Measurements from ENCODE around the gene EFCAB14. TPM values are rescaled to one million over a fixed set of nuclear protein-coding genes. Genes with fewer than 3 reads are reported as not detected.
A peak's percentile ranks its signal among the peaks of the same experiment; 100 is the strongest.
"Not testable (repeated sequence)": the region's sequence is repeated elsewhere in the genome, so short reads cannot be mapped to it uniquely, and the experiment has no call there.

EFCAB14 gene
- total RNA-seq, 1 donor from 2014 or later = 64.6 TPM

DNA sequence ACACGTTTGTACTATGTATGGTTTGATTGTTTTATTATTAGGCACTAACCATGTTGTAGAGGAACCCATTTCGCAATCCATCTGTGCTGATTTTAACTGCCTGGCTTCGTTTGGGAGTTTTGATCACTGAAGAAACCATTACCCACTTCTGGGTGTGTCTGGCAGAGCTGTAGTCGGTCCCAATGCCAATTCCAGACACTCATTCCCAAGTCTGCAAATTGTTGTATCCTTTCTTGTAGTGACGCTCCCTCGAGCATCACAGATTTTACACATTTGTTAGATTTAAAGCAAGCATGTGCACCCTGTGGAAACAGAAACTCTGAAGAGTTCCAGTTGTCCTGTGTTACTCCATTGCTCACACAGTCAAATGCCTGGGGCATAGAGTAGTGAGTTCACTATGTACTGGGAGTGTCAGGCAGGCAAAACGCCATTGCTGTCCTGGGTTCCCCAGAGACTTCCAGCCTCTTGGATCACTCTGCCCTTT is 31.0 kb upstream of the EFCAB14 start:
- Mint-ChIP-seq H3K27me3 (peaks cover 5% of the 10 kb centered on the region), H3K4me1 (ENCODE audit: unreplicated experiment) (peaks cover 7% of the 10 kb centered on the region), H3K27ac (no peak overlapping the region), H3K36me3 (no peaks in the 10 kb centered on the region), H3K4me3 (no peak overlapping the region), H3K9me3 (peaks cover 5% of the 10 kb centered on the region)
- no peak for DNase-seq (ENCODE audit: extremely low spot score, unreplicated experiment)
- TF ChIP-seq, protein P1, sequence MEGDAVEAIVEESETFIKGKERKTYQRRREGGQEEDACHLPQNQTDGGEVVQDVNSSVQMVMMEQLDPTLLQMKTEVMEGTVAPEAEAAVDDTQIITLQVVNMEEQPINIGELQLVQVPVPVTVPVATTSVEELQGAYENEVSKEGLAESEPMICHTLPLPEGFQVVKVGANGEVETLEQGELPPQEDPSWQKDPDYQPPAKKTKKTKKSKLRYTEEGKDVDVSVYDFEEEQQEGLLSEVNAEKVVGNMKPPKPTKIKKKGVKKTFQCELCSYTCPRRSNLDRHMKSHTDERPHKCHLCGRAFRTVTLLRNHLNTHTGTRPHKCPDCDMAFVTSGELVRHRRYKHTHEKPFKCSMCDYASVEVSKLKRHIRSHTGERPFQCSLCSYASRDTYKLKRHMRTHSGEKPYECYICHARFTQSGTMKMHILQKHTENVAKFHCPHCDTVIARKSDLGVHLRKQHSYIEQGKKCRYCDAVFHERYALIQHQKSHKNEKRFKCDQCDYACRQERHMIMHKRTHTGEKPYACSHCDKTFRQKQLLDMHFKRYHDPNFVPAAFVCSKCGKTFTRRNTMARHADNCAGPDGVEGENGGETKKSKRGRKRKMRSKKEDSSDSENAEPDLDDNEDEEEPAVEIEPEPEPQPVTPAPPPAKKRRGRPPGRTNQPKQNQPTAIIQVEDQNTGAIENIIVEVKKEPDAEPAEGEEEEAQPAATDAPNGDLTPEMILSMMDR (conservative IDR thresholded peaks at IDR 0.05) = no peak

DNA sequence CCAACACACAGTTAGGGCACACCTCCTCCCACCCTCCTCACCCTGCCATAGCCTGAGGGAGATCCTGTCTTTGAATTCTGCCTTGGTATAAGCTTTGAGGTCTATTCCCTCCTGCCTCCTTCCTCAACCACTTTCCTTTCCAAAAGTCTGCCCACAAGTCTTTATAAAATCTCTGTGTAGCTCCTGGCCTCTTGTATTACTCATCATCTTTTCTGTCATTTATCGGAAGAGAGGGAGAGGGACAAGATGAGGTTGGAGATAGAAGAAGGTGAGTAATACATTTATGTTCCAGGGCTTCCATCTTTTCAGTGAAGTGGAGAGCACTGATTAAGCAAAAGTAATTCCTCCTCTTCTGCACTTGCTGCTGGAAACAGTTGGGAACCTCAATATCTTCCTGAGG is 30.5 kb upstream of the EFCAB14 start:
- no peak for DNase-seq (ENCODE audit: extremely low spot score, unreplicated experiment)
- Mint-ChIP-seq H3K9me3 (no peaks in the 10 kb centered on the region), H3K4me1 (ENCODE audit: unreplicated experiment) (peaks cover 2% of the 10 kb centered on the region), H3K27ac (no peak overlapping the region), H3K4me3 (no peak overlapping the region), H3K27me3 (peaks cover 5% of the 10 kb centered on the region), H3K36me3 (no peaks in the 10 kb centered on the region)
- TF ChIP-seq, protein P1 (conservative IDR thresholded peaks at IDR 0.05) = no peak

DNA sequence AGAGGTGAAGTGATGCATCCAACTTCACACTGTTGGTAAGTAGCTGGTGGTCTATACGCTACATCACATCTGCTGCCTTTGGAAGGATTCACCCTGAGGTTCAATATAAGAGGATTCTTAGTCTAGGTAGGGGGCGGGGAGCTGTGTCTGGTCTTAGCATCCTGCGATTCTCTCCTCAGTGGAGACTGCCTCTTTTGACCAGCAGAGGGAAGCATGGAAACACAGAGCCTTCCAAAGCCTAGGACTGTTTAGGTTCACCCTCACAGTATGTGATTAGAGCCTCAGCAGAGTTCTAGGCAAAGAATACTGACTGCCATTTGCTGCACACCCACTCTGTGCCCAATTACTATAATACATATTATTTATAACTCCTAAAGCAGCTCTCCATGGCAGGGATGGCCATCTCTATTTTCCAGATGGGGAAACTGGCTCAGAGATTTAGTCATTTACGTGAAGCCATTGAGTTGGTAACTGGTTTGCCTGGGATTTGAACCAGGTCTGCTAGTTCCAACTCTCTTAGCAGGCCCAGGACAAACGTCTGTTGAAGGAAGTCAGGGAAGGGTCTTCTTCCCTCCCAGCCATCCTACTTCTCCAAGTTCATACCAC is 28.9 kb upstream of the EFCAB14 start:
- H3K9me3 Mint-ChIP-seq = no peaks in the 10 kb centered on the region
- H3K27me3 Mint-ChIP-seq = peaks cover 13% of the 10 kb centered on the region
- no peak for DNase-seq (ENCODE audit: extremely low spot score, unreplicated experiment)
- H3K4me1 Mint-ChIP-seq (ENCODE audit: unreplicated experiment) = no peaks in the 10 kb centered on the region
- H3K4me3 Mint-ChIP-seq = no peak overlapping the region
- H3K27ac Mint-ChIP-seq = no peak overlapping the region
- TF ChIP-seq, protein P1 (conservative IDR thresholded peaks at IDR 0.05) = peak; percentile 77
- no peaks in the 10 kb centered on the region for H3K36me3 Mint-ChIP-seq

DNA sequence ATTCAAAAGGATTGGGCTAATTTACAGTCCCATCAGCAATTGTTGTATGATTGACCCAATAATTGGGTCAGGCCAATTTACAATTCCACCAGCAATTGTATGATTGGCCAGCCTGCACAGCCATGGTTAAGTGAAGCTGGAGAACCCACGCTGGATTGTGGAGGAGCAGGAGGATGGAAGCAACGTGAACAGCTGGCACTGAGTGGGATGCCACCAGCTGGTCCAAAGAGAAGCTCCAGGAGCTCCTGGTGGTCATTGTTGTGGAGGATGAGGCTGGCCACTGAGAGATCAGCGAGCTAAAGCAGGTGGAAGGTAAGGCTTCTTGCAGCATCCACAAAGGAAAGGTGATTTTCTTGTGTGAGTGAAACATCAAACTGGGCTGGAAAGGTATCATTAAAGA is 23.2 kb upstream of the EFCAB14 start:
- Mint-ChIP-seq H3K36me3 (no peaks in the 10 kb centered on the region), H3K9me3 (no peaks in the 10 kb centered on the region), H3K27me3 (peaks cover 41% of the 10 kb centered on the region), H3K27ac (no peak overlapping the region), H3K4me3 (no peak overlapping the region), H3K4me1 (ENCODE audit: unreplicated experiment) (no peaks in the 10 kb centered on the region)
- TF ChIP-seq, protein P1 (conservative IDR thresholded peaks at IDR 0.05) = no peak
- DNase-seq (ENCODE audit: extremely low spot score, unreplicated experiment) = no peak

DNA sequence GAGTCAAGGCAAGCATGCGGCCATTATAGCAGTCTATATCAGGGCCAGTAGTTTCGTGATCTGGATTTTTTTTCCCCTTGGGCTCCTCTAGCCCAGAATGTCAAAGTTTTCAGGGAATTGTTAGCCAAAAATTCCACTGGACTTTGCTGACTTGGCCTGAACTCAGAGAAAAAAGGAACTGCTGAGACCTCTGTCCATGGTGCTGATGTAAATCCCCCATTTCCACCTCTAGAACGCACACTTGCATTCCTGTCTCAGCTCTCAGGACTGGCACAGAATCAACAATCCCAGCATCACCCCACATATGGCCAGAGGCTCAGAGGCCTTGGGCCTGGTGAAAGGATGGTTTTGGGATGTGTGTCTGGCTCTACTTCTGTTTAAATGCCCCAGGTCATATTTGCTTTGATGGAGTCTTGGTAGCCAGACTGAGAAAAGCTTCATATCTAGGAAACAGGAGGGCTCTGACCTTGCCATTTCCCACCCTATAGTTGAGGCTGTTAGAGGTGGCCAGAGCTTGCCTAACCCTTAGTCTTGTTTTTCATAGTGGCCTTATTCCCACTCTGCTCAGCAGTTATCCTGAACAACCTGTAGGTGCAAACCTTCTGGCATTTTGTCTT is 16.9 kb upstream of the EFCAB14 start:
- Mint-ChIP-seq H3K27me3 (peaks cover 24% of the 10 kb centered on the region), H3K4me1 (ENCODE audit: unreplicated experiment) (no peaks in the 10 kb centered on the region), H3K27ac (peak overlapping the region; percentile 2), H3K36me3 (no peaks in the 10 kb centered on the region), H3K4me3 (no peak overlapping the region), H3K9me3 (no peaks in the 10 kb centered on the region)
- TF ChIP-seq, protein P1 (conservative IDR thresholded peaks at IDR 0.05) = peak; percentile 50
- no peak for DNase-seq (ENCODE audit: extremely low spot score, unreplicated experiment)

DNA sequence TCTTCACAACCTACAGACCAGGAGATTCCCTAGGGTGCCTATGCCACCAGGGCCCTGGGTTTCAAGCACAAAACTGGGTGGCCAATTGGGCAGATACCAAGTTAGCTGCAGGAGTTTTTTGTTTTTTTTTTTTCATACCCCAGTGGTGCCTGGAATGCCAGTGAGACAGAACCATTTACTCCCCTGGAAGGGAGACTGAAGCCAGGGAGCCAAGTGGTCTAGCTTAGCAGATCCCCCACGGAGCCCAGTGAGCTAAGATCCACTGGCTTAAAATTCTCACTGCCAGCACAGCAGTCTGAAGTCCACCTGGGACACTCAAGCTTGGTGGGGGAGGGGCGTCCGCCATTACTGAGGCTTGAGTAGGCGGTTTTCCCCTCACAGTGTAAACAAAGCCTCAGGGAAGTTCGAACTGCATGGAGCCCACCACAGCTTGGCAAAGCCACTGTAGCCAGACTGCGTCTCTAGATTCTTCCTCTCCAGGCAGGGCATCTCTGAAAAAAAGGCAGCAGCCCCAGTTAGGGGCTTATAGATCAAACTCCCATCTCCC is 9.5 kb upstream of the EFCAB14 start:
- H3K4me3 Mint-ChIP-seq; H3K4me1 Mint-ChIP-seq (ENCODE audit: unreplicated experiment); H3K9me3 Mint-ChIP-seq; H3K36me3 Mint-ChIP-seq; DNase-seq (ENCODE audit: extremely low spot score, unreplicated experiment); H3K27ac Mint-ChIP-seq: not testable (repeated sequence)
- H3K27me3 Mint-ChIP-seq = peaks cover 32% of the 10 kb centered on the region

Measured in type B pancreatic cell (in vitro differentiated cells).